ENCODE data around the gene CLTB.
"Not testable (repeated sequence)": the region's sequence is repeated elsewhere in the genome, so short reads cannot be mapped to it uniquely, and the experiment has no call there.

Gene CLTB

DNA sequence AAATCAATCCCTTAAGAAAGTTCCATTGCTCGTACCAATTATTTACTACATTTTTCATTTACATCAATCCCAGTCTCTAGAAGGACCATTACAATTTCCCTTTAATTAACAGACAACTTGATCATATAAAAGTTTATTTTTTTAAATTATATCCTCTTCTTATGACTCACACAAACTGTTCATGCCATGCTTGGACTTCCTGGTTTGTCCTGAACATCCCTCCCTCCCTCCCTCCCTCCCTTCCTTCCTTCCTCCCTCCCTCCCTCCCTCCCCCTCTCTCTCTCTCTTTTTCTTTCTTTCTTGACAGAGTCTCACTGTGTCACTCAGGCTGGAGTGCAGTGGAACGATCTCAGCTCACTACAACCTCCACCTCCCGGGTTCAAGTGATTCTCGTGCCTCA lies 11.6 kb upstream of the CLTB start:
- no peak for DNase-seq (ENCODE audit: low read depth in 2 of 2)

DNA sequence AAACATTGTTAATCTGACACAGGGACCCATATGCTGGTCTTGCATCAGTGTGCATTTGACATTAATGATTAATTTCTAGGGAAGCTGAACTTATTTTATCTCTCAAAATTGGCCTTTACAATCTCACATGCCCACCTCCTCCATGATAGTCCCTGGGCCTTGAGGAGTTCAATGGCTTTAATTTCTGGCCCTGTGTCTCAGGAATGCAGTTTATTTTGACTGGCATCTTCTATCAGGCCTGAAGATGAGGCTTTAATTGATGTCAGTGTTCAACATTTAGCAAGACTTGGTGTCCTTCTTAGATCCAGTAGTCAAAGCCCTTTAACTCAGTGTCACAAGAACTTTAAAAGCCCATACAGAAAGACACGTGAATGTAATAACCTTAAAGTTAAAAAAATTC lies 10.5 kb upstream of the CLTB start:
- no peak for DNase-seq (ENCODE audit: low read depth in 2 of 2)

GRCh38 chr5:176425791-176426190 lies 9.5 kb upstream of the CLTB start:
- no peak for DNase-seq (ENCODE audit: low read depth in 2 of 2)

GRCh38 chr5:176425138-176425537 lies 8.8 kb upstream of the CLTB start:
- DNase-seq (ENCODE audit: low read depth in 2 of 2): no peak

GRCh38 chr5:176424181-176424580 lies 7.8 kb upstream of the CLTB start:
- no peak for DNase-seq (ENCODE audit: low read depth in 2 of 2)

DNA sequence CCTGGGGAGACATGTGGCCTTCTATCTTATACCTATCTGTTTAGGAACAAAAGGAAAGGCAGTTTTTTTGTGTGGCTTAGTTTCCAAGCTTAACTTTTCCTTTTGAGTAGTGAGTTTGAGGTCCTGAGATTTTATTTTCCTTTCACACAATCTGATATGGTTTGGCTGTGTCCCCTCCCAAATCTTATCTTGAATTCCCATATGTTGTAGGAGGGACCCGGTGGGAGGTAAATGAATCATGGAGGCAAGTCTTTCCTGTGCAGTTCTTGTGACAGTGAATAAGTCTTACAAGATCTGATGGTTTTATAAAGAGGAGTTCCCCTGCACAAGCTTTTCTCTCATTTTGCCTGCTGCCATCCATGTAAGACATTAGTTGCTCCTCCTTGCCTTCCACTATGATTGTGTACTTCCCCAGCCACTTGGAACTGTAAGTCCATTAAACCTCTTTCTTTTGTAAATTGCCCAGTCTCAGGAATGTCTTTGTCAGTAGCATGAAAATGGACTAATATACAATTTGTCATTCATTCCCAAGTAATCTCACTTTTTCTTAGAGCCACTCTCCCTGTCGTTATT lies 4.7 kb upstream of the CLTB start:
- no peak for DNase-seq (ENCODE audit: low read depth in 2 of 2)

GRCh38 chr5:176420086-176420485 lies 3.7 kb upstream of the CLTB start:
- no peak for DNase-seq (ENCODE audit: low read depth in 2 of 2)

DNA sequence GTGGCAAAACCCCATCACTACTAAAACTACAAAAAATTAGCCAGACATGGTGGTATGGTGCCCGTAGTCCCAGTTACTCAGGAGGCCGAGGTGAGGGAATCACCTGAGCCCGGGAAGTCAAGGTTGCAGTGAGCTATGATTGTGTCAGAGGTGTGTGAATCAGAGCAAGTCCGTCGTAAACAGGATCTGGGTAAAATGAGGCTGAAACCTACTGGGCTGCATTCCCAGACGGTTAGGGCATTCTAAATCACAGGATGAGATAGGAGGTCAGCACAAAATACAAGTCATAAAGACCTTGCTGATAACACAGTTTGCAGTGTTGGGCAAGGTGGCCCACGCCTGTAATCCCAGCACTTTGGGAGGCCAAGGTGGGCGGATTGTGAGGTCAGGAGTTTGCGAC lies 1.9 kb upstream of the CLTB start:
- DNase-seq (ENCODE audit: low read depth in 2 of 2): no peak

GRCh38 chr5:176416965-176417364 lies 626 bp upstream of the CLTB start:
- no peak for DNase-seq (ENCODE audit: low read depth in 2 of 2)

DNA sequence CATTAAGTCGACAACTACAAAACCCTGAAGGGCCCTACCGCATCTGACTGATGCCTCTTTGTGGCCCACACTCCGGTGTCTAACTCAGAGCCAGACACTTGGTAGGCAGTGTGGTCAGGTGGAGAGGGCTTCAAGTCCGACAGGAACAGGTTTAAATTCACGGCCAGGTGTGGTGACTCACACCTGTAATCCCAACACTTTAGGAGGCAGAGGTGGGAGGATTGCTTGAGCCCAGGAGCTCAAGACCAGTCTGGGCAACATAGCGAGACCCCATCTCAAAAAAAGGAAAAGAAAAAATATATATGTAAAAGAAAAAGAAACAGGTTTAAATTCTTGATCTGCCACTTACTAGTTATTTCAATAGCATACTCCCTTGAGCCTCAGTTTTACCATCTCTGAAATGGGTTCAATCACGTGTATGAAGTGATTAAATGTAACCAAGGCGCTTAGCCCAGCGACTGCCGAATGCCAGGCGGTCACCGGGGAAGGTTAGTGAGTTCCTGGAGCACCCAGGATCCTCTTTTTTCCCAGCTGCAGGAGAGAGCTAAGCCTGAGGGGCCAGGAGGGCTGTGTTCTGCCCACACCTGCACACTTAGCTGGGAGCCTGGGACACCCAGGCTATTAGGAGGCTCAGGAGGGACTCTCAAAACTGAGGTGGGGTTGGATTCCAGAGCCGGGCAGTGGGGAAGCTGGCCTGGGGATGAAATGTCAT lies 943 bp downstream of the CLTB start:
- DNase-seq (ENCODE audit: low read depth in 2 of 2): no peak

DNA sequence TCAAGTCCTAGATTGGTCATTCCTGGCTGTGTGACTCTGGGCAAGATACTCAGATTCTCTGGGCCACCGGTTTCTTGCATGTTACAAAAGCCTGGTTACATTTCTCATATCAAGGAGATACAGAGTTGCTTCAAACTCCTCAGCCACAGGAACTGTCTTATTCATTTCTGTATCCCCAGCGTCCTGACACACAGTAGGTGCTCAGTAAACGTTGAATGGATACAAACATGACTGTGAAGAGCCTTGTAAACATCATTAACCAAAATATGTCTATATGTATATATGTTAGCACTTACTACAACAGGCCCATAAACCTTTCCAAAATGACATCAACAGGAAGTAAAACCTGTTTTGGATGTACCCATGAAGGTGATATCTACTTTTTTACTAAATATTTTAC lies 1.6 kb downstream of the CLTB start:
- no peak for DNase-seq (ENCODE audit: low read depth in 2 of 2)

GRCh38 chr5:176413709-176414191 lies 2.6 kb downstream of the CLTB start:
- DNase-seq (ENCODE audit: low read depth in 2 of 2): no peak

- no peak for DNase-seq (ENCODE audit: low read depth in 2 of 2)
Observed at GRCh38 chr5:176413255-176413565, 3.1 kb downstream of the CLTB start.

DNA sequence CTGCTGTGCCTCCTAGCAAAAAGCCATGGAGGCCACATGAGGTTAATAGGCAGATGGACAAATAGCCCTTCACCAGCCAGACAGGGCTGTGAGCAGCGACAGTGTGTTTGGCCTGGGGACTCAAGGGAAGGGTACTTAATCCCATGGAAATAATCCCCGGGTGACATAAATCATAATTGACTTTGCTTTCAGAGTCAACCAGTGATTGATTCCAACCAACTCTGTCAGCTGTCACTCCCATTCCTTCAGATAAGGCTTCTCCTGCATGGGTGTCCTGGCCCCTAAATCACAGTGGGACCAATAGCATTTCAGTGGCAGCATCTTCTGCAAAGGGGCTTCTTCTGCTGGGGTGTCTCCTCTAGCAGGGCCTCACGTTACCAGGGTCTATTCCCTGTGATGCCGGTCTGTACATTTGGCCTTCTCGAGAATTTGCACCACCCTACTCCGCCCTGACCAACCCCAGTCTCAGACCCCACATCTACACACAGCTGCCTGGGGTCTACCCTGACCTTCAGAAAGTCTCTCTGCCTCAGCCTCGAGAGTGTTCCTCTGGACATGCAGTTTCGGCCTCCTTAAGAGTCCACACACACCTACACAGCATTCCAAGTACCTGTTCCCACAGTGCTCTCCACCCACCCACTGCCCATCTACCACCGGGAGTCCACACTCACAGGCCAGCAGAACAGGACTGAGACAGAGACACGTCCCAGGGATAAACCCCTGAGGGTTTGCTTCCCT lies 3.7 kb downstream of the CLTB start:
- no peak for DNase-seq (ENCODE audit: low read depth in 2 of 2)

- no peak for DNase-seq (ENCODE audit: low read depth in 2 of 2)
Observed at GRCh38 chr5:176410486-176411180, 5.7 kb downstream of the CLTB start.

DNA sequence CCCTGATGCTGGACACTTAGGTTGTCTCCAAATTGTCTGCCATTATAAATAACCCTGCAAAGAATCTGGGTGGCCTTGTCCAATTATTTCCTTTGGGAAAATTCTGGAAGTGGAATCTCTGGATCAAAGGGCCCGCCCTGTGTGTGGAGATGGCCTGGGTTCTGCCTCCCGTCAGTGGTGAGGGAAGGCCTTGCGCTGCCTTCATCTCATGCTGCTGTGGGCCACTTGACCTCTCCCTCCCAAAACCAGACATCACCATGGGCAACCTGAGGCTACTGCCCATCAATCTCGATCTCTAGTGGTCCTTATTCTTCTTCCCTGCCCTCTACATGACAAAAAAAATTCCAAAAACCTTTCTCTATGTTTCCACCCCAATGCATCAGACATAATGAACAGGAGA lies 6.6 kb downstream of the CLTB start:
- no peak for DNase-seq (ENCODE audit: low read depth in 2 of 2)

- DNase-seq (ENCODE audit: low read depth in 2 of 2): no peak
Observed at GRCh38 chr5:176408590-176408989, 7.7 kb downstream of the CLTB start.

- DNase-seq (ENCODE audit: low read depth in 2 of 2): not testable (repeated sequence)
Observed at GRCh38 chr5:176408252-176408573, 8.1 kb downstream of the CLTB start.

DNA sequence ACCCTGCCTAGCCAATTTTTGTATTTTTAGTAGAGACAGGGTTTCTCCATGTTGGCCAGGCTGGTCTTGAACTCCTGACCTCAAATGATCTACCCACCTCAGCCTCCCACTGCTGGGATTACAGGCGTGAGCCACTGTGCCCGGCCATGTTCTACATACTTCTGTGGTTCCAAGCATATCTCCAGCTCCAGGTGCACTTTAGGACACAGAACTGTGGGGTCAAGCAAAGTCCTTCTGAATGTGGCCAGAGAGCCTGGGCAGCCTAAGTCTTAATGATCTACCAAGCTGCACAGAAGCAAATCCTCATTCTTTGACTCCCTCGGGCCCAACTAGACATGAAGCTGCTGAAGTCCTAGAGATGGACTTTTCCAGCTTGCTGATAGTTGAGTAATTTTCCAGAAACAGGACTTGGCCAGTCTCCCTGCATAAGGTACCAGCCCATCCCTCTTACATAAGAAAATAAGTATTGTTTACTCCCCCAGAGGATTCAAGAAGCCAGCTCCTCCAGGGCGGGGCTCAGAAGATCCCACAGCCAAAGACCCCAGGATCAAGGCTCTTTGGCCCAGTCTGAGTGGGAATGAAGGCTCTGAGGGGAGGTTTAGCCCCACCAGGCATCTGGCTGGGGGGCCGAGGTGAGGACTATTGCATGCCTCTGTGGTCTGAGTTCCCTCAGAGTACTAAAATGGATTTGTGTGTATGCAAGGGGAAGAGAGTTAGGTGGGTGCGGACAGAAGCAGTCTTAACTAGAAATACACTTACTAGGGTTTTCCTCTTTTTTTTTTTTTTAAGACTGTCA lies 8.7 kb downstream of the CLTB start:
- no peak for DNase-seq (ENCODE audit: low read depth in 2 of 2)

GRCh38 chr5:176406436-176407052 lies 9.8 kb downstream of the CLTB start:
- DNase-seq (ENCODE audit: low read depth in 2 of 2): no peak

DNA sequence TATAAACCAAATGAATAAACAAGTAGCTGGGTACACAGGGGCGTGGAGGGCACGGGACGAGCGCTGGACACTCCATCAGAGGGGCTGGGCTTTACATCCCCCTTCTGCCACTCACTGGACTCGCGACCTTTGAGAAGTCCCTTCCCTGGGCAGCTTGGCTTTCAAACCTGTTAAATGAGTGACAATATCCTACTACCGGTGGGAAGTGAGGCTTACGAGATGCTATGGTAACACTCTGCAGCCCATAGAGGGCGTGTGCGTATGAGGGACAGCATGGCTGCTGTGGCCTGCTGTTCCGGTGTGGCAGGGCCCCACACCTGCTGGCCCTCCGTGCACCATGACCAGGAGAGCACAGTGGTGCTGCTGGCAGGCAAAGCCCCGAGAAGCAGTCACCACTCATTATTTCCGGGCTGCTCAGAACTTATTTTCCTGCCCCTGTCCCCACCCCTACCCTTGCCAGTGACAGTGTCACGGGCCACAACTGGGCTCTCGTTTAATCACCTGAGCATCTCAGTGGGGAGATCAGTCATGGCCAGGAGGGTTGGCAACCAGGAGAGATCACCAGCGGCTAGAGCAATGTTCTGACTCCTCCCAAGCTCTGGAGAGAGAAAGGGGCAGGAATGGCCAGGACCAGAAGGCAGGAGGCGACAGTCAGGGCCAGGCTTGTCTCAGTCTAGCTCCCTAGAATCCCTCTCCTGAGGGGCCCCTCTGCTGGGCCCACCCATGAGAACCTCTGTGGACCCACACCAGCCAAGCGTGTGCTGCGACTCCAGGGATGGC lies 10.5 kb downstream of the CLTB start:
- no peak for DNase-seq (ENCODE audit: low read depth in 2 of 2)
